Stomach (tissue), 9 donors: ENCODE measurements around the gene DPH7. TPM values are rescaled to one million over a fixed set of nuclear protein-coding genes. Genes with fewer than 3 reads are reported as not detected.
"Not testable (repeated sequence)": the region's sequence is repeated elsewhere in the genome, so short reads cannot be mapped to it uniquely, and the experiment has no call there.

Source experiments
- DNase-seq, 2 donors: peaks; one replicate each; pipeline versions ENCODE4 v3.0.0 to v3.0.0-alpha.2; 2013 to 2019
- H3K27ac ChIP-seq, 5 donors: fragments of 200-600 bp in 4 of 5; sonication (generic) in 4 of 5; one replicate each; pipeline ENCODE4 v1.5.1; 2013 to 2019; ENCODE audit warnings: mild to moderate bottlenecking in 1 of 5, moderate library complexity in 1 of 5
- H3K27me3 ChIP-seq, 3 donors: fragments of 200-600 bp; sonication (generic); one replicate each; pipeline ENCODE4 v1.5.1; 2017 to 2019; ENCODE audit warnings: mixed run types in 1 of 3
- H3K36me3 ChIP-seq, 4 donors: fragments of 200-600 bp; sonication (generic); 1 replicate in 3 of 4; 2 replicates in 1 of 4; pipeline ENCODE4 v1.5.1; 2016 to 2019
- H3K4me1 ChIP-seq, 4 donors: fragments of 200-600 bp; sonication (generic); one replicate each; pipeline ENCODE4 v1.5.1; 2016 to 2019
- H3K4me3 ChIP-seq, 4 donors: fragments of 200-600 bp; sonication (generic) in 3 of 4; one replicate each; pipeline ENCODE4 v1.5.1; 2016 to 2019; ENCODE audit warnings: mild to moderate bottlenecking in 1 of 4
- H3K9me3 ChIP-seq, 4 donors: fragments of 200-600 bp; sonication (generic); one replicate each; pipeline ENCODE4 v1.5.1; 2016 to 2019
- EP300 ChIP-seq: sonication (generic); formaldehyde crosslinking; IDR thresholded peaks from one replicate; pipeline ENCODE4 v1.6.1; 2017; ENCODE audit warnings: antibody characterized with exemption
- POLR2A ChIP-seq, 4 donors: fragments of 450-650 bp; IDR thresholded peaks; one replicate each; pipeline ENCODE4 v1.6.1; 2016; ENCODE audit warnings: antibody characterized with exemption in 4 of 4, control low read depth in 2 of 4, mild to moderate bottlenecking in 1 of 4, moderate library complexity in 1 of 4
- POLR2AphosphoS5 ChIP-seq, 3 donors: sonication (generic); formaldehyde crosslinking; IDR thresholded peaks; one replicate each; pipeline ENCODE4 v1.6.1; 2016; ENCODE audit warnings: antibody characterized with exemption in 3 of 3
- WGBS, 5 donors: extraction: QIAGEN DNeasy Blood & Tissue Kit in 3 of 5; methylation state at CpG; one replicate each; pipeline versions ENCODE4 v1.1.5 to v1.1.7; 2013 to 2018; 5-methylcytosine and 5-hydroxymethylcytosine counted together
- intact Hi-C: fragments of 100-400 bp; cut with DNase I; formaldehyde crosslinking; loops from one replicate; pipeline ENCODE4 v1.15.1; 2023; ENCODE audit warnings: low total_unique reads
- polyA plus RNA-seq, 3 donors: library from polyadenylated mRNA; stranded (reverse); fragments of 200-250 nt; gene quantifications; one replicate each; pipeline ENCODE4 v1.2.3, GENCODE V29; 2013
- total RNA-seq, 5 donors: library from RNA; depleted of rRNA; stranded (reverse); fragments of >200 nt; gene quantifications; one replicate each; pipeline versions ENCODE4 v1.1.0 to v1.2.3, GENCODE V29; 2014 to 2016
- TF ChIP-seq, protein P1 (sequence below), 7 experiments: fragments of 450-650 bp in 4 of 7; fragments of 200-600 bp in 3 of 7; sonication (generic) in 3 of 7; IDR thresholded peaks; one replicate each; pipeline ENCODE4 v1.5.1; 2016 to 2019; ENCODE audit warnings: antibody characterized with exemption in 7 of 7, control low read depth in 2 of 7, mild to moderate bottlenecking in 1 of 7
- donor health status: healthy with polysubstance abuse.
- donor health status: Bipolar disorder and iron deficiency.
- donor health status: healthy.

Gene DPH7
- total and polyA plus RNA-seq, 8 donors = 14.3 to 134 (median 23.8) TPM

DNA sequence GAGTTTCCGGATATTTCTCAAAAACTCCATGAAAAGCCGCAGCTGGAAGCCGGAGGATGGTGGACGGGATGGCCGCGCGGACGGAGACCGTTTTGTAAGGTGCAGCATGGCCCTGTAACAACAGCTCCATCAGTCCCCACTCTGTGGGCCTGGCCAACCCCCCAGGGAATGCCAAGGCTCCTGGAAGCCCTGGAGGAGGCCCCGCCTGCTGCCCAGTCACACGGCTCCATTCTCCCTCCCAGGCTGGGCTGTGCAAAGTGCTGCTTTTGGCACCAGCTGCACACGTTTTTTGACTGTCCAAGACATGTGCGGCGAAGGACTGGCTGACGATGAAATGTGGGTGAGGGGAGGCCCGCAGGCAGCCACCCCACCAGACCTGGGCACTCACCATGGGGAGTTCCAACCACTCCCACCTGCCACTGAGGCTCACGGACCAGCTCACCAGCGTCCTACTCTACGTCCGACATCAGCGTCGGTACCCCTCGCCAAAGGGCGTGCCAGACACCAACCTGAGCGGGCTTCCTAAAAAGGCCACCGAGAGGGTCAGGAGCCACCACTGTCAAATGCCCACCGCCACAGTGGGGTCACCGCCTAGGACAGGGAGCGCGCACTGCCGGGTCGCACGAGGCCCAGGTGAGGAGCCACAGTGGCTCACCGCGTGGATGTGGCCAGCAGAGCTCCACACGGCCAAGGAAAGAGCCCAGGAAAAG, 55.8 kb downstream of the DPH7 start:
- 86 to 95% (median 93%) methylated on average over 26 to 36 of the region's 36 CpGs for WGBS, 5 donors
- H3K27me3 ChIP-seq = no peaks in the 10 kb centered on the region
- TF ChIP-seq POLR2A (IDR thresholded peaks at IDR 0.05) (no peak), POLR2AphosphoS5 (IDR thresholded peaks at IDR 0.05) (no peak), EP300 (no peak)
- TF ChIP-seq, protein P1, sequence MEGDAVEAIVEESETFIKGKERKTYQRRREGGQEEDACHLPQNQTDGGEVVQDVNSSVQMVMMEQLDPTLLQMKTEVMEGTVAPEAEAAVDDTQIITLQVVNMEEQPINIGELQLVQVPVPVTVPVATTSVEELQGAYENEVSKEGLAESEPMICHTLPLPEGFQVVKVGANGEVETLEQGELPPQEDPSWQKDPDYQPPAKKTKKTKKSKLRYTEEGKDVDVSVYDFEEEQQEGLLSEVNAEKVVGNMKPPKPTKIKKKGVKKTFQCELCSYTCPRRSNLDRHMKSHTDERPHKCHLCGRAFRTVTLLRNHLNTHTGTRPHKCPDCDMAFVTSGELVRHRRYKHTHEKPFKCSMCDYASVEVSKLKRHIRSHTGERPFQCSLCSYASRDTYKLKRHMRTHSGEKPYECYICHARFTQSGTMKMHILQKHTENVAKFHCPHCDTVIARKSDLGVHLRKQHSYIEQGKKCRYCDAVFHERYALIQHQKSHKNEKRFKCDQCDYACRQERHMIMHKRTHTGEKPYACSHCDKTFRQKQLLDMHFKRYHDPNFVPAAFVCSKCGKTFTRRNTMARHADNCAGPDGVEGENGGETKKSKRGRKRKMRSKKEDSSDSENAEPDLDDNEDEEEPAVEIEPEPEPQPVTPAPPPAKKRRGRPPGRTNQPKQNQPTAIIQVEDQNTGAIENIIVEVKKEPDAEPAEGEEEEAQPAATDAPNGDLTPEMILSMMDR (IDR thresholded peaks at IDR 0.05) = no peak
- H3K4me3 ChIP-seq = no peak overlapping the region
- no peak for DNase-seq
- no peaks in the 10 kb centered on the region for H3K9me3 ChIP-seq
- intact Hi-C loops = no loop called here
- H3K4me1 ChIP-seq = peaks cover 0 to 5% (median 2%) of the 10 kb centered on the region in 4 donors
- H3K27ac ChIP-seq = no peak overlapping the region
- H3K36me3 ChIP-seq = peaks cover 0 to 39% (median 28%) of the 10 kb centered on the region in 4 donors

DNA sequence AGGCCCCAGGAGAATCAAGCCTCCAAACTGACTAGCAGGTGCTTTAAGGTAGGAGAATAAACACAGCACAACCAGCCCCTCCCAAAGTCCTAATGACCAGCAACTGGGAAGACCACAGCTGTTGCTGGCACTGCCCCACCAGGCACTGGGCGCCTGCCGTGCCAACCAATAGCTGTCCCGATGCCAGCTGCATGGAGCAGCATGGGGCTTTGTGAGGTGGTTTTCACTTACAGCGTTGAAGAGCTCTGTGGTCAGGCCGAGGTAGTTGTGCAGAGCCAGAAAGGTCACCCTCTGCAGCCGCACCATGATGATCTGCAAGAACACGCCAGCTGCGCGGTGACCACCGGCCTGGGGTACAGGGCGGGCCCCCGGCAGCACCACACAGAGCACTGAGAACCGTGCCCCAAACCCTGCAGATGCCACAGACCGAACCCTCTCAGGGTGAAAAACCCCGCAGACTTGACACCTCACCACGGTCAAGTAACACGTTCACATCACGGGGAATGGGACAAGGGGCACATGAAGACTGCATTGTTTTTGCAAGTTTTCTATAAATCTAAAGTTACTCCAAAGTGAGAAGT, 57.2 kb downstream of the DPH7 start:
- intact Hi-C loops = no loop called here
- H3K4me3 ChIP-seq = no peak overlapping the region

DNA sequence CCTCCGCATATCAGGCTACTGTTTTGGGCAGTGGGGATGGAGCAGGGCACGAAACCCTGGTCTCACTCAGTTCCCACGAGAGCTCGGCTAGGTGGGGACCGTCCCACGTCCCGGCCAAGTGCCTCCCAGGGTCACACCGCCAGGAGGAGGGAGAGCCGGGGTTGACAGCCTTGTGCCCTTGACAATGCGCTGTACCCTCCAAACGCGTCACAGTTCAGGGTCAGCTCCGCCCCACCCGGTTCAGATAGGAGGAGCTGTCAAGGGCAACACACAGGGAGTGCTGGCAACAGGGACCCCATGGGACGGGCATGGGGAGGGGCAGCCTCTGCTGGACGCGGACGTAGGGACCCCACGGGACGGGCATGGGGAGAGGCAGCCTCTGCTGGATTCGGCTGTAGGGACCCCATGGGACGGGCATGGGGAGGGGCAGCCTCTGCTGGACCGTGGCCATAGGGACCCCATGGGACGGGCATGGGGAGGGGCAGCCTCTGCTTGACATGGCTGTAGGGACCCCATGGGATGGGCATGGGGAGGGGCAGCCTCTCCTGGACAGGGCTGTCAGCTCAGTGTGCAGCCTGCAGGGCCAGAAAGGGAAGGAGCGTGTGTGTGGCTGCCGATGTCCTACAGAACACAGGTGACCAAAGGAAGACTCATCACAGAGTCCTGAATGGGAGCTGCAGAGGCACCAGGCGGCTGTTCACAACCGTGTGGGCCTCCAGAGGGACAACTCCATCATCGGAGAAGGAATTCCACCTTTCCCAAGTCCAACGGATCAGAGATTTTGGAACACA, 57.9 kb downstream of the DPH7 start:
- DNase-seq = no peak
- intact Hi-C loops = no loop called here
- H3K4me1 ChIP-seq = peaks cover 0 to 5% (median 2%) of the 10 kb centered on the region in 4 donors
- no peak overlapping the region for H3K4me3 ChIP-seq
- H3K27me3 ChIP-seq = no peaks in the 10 kb centered on the region
- 83 to 88% (median 85%) methylated on average over 13 to 30 of the region's 30 CpGs for WGBS, 5 donors
- no peak overlapping the region for H3K27ac ChIP-seq
- peaks cover 0 to 39% (median 28%) of the 10 kb centered on the region in 4 donors for H3K36me3 ChIP-seq
- TF ChIP-seq, protein P1 (IDR thresholded peaks at IDR 0.05) = no peak
- TF ChIP-seq EP300 (no peak), POLR2A (IDR thresholded peaks at IDR 0.05) (no peak), POLR2AphosphoS5 (IDR thresholded peaks at IDR 0.05) (no peak)
- no peaks in the 10 kb centered on the region for H3K9me3 ChIP-seq

More for the DNA sequence above, 57.2 kb downstream of the DPH7 start:
- Histone ChIP-seq H3K27ac (no peak overlapping the region), H3K27me3 (no peaks in the 10 kb centered on the region), H3K9me3 (no peaks in the 10 kb centered on the region), H3K36me3 (peaks cover 0 to 39% (median 28%) of the 10 kb centered on the region in 4 donors), H3K4me1 (peaks cover 0 to 5% (median 2%) of the 10 kb centered on the region in 4 donors)
- no peak for DNase-seq
- 87 to 92% (median 90%) methylated on average over 17 to 18 of the region's 18 CpGs for WGBS, 5 donors
- TF ChIP-seq POLR2A (IDR thresholded peaks at IDR 0.05) = no peak

DNA sequence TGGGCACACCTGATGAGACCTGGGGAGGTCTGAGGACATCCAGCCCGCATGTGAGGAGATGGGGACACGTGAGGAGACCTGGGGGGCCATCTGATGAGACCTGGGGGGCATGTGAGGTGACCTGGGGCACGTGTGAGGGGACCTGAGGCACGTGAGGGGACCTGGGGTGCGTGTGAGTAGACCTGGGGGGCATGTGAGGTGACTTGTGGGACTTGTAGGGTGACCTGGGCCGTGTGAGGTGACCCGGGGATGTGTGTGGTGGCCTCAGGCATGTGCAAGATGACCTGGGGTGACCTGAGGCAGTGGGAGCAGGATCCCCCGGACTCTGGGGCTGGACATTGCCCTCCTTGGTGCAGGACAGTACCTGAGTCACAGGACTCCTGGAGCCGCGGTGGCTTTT, 59.2 kb downstream of the DPH7 start:
- TF ChIP-seq EP300 = no peak
- TF ChIP-seq, protein P1 (IDR thresholded peaks at IDR 0.05) = no peak
- no peak for TF ChIP-seq POLR2A (IDR thresholded peaks at IDR 0.05)
- TF ChIP-seq POLR2AphosphoS5 (IDR thresholded peaks at IDR 0.05) = no peak
- no peaks in the 10 kb centered on the region for H3K27me3 ChIP-seq
- no peaks in the 10 kb centered on the region for H3K9me3 ChIP-seq
- no peak for DNase-seq
- no peaks in the 10 kb centered on the region for H3K4me1 ChIP-seq
- no peak overlapping the region for H3K4me3 ChIP-seq
- peaks cover 0 to 38% (median 32%) of the 10 kb centered on the region in 4 donors for H3K36me3 ChIP-seq
- intact Hi-C loops = no loop called here
- H3K27ac ChIP-seq = no peak overlapping the region
- 87 to 91% (median 90%) methylated on average over 10 of the region's 10 CpGs for WGBS, 5 donors

DNA sequence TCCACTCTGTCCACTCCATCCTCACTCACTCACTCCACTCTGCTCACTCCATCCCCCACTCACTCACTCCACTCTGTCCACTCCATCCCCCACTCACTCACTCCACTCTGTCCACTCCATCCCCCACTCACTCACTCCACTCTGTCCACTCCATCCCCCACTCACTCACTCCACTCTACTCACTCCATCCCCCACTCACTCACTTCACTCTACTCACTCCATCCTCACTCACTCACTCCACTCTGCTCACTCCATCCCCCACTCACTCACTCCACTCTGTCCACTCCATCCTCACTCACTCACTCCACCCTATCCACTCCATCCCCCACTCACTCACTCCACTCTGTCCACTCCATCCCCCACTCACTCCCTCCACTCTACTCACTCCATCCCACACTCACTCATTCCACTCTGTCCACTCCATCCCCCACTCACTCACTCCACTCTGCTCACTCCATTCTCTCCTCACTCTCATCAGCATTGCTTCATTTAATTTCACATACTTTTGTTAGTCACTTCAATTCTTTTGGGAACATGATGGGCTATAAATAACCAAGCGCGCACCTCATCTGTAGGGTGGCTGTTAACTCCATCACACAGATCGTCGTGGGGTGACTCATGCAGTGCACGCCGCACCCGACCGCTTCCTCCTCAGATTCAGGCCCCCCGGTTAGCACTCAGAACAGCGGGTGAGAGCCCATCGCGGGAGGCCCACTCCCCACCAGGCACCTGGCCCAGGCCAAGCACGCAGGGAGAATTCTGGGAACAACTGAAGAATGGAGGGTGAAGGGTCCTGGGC, 59.9 kb downstream of the DPH7 start:
- H3K9me3 ChIP-seq, DNase-seq, H3K4me3 ChIP-seq, intact Hi-C loops, H3K27ac ChIP-seq, H3K27me3 ChIP-seq, H3K4me1 ChIP-seq: not testable (repeated sequence)
- 92 to 95% (median 92%) methylated on average over 13 of the region's 13 CpGs for WGBS, 5 donors
- H3K36me3 ChIP-seq = peaks cover 0 to 31% (median 26%) of the 10 kb centered on the region in 4 donors
